HG03280 (cell line): ENCODE results near the gene MEOX2.

Experiments used
- ATAC-seq: cut with Tn5 transposase; IDR thresholded peaks from one replicate; pipeline ENCODE4 v1.9.1; 2021; ENCODE audit warnings: mild to moderate bottlenecking, moderate library complexity; ENCODE audit not compliant: unreplicated experiment

The MEOX2 gene

GRCh38 chr7:15681631-15682030, 4.9 kb downstream of the MEOX2 start:
- ATAC-seq = no peak

GRCh38 chr7:15681186-15681585, 5.3 kb downstream of the MEOX2 start:
- no peak for ATAC-seq

- ATAC-seq = no peak
Measured at GRCh38 chr7:15680446-15680845, 6.0 kb downstream of the MEOX2 start.

- ATAC-seq = no peak
Measured at GRCh38 chr7:15679306-15679705, 7.2 kb downstream of the MEOX2 start.

GRCh38 chr7:15678653-15679052, 7.8 kb downstream of the MEOX2 start:
- no peak for ATAC-seq

GRCh38 chr7:15675379-15675778, 11.1 kb downstream of the MEOX2 start:
- no peak for ATAC-seq

- no peak for ATAC-seq
Measured at GRCh38 chr7:15674586-15674985, 11.9 kb downstream of the MEOX2 start.

- no peak for ATAC-seq
Measured at GRCh38 chr7:15669443-15670090, 16.9 kb downstream of the MEOX2 start.

GRCh38 chr7:15667991-15668390, 18.5 kb downstream of the MEOX2 start:
- ATAC-seq = no peak

- no peak for ATAC-seq
Measured at GRCh38 chr7:15662451-15662850, 24.0 kb downstream of the MEOX2 start.

- ATAC-seq = no peak
Measured at GRCh38 chr7:15658247-15658646, 28.2 kb downstream of the MEOX2 start.

GRCh38 chr7:15652776-15653290, 33.6 kb downstream of the MEOX2 start:
- no peak for ATAC-seq

- no peak for ATAC-seq
Measured at GRCh38 chr7:15651693-15652092, 34.8 kb downstream of the MEOX2 start.

GRCh38 chr7:15650787-15651186, 35.7 kb downstream of the MEOX2 start:
- no peak for ATAC-seq

GRCh38 chr7:15648461-15648961, 38.0 kb downstream of the MEOX2 start:
- no peak for ATAC-seq

GRCh38 chr7:15647309-15647708, 39.2 kb downstream of the MEOX2 start:
- ATAC-seq = no peak

GRCh38 chr7:15643000-15643705, 43.3 kb downstream of the MEOX2 start:
- no peak for ATAC-seq

GRCh38 chr7:15628876-15629275, 57.6 kb downstream of the MEOX2 start:
- no peak for ATAC-seq

GRCh38 chr7:15626041-15626440, 60.4 kb downstream of the MEOX2 start:
- ATAC-seq = no peak

- ATAC-seq = no peak
Measured at GRCh38 chr7:15625466-15625865, 61.0 kb downstream of the MEOX2 start.

- no peak for ATAC-seq
Measured at GRCh38 chr7:15621468-15621867, 65.0 kb downstream of the MEOX2 start.

- no peak for ATAC-seq
Measured at GRCh38 chr7:15620491-15621185, 65.8 kb downstream of the MEOX2 start.
